HG03060 (cell line): ENCODE results near the gene CSTPP1.
"Not testable (repeated sequence)": the region's sequence is repeated elsewhere in the genome, so short reads cannot be mapped to it uniquely, and the experiment has no call there.

Source experiments
- ATAC-seq: cut with Tn5 transposase; IDR thresholded peaks from one replicate; pipeline ENCODE4 v1.9.1; 2021; ENCODE audit warnings: low read depth, moderate number of reproducible peaks; ENCODE audit not compliant: unreplicated experiment

The CSTPP1 gene

GRCh38 chr11:47187723-47188122 is 251.2 kb downstream of the CSTPP1 start:
- no peak for ATAC-seq

- ATAC-seq = no peak
These were observed 251.7 kb downstream of the CSTPP1 start for GRCh38 chr11:47188259-47188658.

GRCh38 chr11:47189100-47189834 is 252.7 kb downstream of the CSTPP1 start:
- no peak for ATAC-seq

GRCh38 chr11:47191137-47191536 is 254.6 kb downstream of the CSTPP1 start:
- ATAC-seq = not testable (repeated sequence)

- ATAC-seq = no peak
These were observed 255.6 kb downstream of the CSTPP1 start for GRCh38 chr11:47192111-47192510.

- ATAC-seq = not testable (repeated sequence)
These were observed 261.6 kb downstream of the CSTPP1 start for GRCh38 chr11:47198161-47198560.

GRCh38 chr11:47201015-47201414 is 264.5 kb downstream of the CSTPP1 start:
- no peak for ATAC-seq

- ATAC-seq = no peak
These were observed 266.0 kb downstream of the CSTPP1 start for GRCh38 chr11:47202576-47202975.

GRCh38 chr11:47204637-47204989 is 268.1 kb downstream of the CSTPP1 start:
- ATAC-seq = no peak

GRCh38 chr11:47206577-47206976 is 270.0 kb downstream of the CSTPP1 start:
- ATAC-seq = not testable (repeated sequence)

GRCh38 chr11:47207459-47207858 is 270.9 kb downstream of the CSTPP1 start:
- no peak for ATAC-seq

- not testable (repeated sequence) for ATAC-seq
These were observed 271.5 kb downstream of the CSTPP1 start for GRCh38 chr11:47208008-47208552.

- no peak for ATAC-seq
These were observed 272.1 kb downstream of the CSTPP1 start for GRCh38 chr11:47208628-47209027.
